Measurements from ENCODE around the gene SOX11. TPM values are rescaled to one million over a fixed set of nuclear protein-coding genes. Genes with fewer than 3 reads are reported as not detected.

SOX11 gene
- total RNA-seq, 1 experiment from 2014 or later = 0.05 TPM

DNA sequence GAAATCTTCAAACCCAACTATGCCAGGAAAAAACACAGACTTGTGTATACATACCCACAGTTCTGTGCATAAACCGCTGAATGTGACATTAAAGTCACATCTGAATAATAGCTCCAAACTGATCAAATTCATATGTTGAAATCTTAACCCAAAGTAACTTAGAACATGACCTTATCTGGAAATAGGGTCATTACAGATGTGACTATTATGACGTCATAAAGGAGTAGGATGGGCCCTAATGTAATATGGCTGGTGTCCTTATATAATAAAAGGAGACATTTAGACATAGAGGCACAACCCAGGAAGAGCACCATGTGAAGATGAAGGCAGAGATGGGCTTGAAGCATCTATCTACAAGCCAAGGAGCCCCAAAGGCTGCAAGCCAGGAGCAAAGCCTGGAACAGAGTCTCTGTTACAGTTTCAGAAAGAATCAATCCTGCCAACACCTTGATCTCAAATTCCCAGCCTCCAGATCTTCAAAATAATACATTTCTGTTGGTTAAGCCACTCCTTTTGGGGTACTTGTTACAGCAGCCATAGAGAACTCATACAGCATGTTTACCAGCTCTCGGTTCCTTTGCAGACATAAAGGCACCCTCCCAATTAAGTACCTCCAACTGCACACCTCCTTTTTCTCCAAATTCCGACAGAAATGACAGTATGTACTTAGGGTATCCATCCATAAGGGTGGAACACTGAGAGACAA, 27.6 kb downstream of the SOX11 start:
- Histone ChIP-seq H3K4me3 (no peak overlapping the region), H3K27me3 (replicated peaks) (no peaks in the 10 kb centered on the region), H3K36me3 (no peaks in the 10 kb centered on the region), H3K27ac (no peak overlapping the region), H3K4me1 (replicated peaks) (no peaks in the 10 kb centered on the region), H3K9me3 (replicated peaks) (no peaks in the 10 kb centered on the region)
- no peak for DNase-seq (ENCODE audit: low read depth in 1 of 2, low spot score in 2 of 2)

DNA sequence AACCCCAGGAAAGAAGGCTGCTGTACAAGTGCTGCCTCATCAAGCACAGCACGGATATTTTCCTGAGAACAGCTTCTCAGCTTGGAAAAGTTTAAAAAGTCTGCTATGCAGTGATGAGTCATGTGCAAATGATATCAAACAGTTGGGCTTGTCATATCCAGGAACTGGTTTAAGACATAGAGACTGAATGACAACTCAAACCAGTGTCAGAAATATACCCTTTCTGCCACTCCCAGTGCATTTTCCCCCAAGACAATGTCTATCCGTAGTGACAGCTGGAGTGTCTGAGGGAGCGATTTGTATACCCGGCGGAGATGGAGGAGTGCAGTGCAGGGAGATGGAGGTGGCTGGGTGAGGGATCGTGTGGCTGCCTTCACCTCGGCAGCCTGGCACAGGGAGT, 28.2 kb downstream of the SOX11 start:
- no peak overlapping the region for H3K27ac ChIP-seq
- no peaks in the 10 kb centered on the region for H3K36me3 ChIP-seq
- no peak overlapping the region for H3K4me3 ChIP-seq
- no peaks in the 10 kb centered on the region; the same call in 1 of the 2 replicates for H3K9me3 ChIP-seq (replicated peaks)
- DNase-seq (ENCODE audit: low read depth in 1 of 2, low spot score in 2 of 2) = no peak
- no peaks in the 10 kb centered on the region for H3K4me1 ChIP-seq (replicated peaks)
- H3K27me3 ChIP-seq (replicated peaks) = no peaks in the 10 kb centered on the region

DNA sequence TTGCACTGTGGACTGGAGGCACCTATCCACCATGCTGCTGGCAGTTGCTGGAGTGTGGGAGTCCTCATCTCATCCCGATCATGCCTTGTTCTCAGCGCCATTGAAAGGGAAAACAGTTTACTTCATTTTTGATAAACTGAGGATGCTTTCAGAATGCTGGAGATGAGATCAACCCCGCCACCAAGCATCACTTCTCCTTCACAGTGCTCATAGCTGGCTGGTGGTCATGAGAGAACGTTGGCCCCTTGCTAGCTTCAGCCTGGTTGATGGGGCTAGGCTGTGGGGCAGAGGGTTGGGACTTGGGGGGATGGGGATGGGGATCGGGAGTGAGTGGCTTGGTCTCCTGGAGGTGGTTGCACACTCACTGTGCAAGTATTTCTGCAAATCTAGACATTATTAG, 30.1 kb downstream of the SOX11 start:
- H3K4me1 ChIP-seq (replicated peaks) = no peaks in the 10 kb centered on the region
- H3K27ac ChIP-seq = no peak overlapping the region
- H3K9me3 ChIP-seq (replicated peaks) = no peaks in the 10 kb centered on the region; the same call in 1 of the 2 replicates
- no peaks in the 10 kb centered on the region for H3K27me3 ChIP-seq (replicated peaks)
- DNase-seq (ENCODE audit: low read depth in 1 of 2, low spot score in 2 of 2) = no peak
- no peaks in the 10 kb centered on the region for H3K36me3 ChIP-seq
- no peak overlapping the region for H3K4me3 ChIP-seq

- no peak for DNase-seq (ENCODE audit: low read depth in 1 of 2, low spot score in 2 of 2)
- no peaks in the 10 kb centered on the region; the same call in 1 of the 2 replicates for H3K9me3 ChIP-seq (replicated peaks)
- H3K27me3 ChIP-seq (replicated peaks) = no peaks in the 10 kb centered on the region
- H3K4me1 ChIP-seq (replicated peaks) = no peaks in the 10 kb centered on the region
- H3K27ac ChIP-seq = no peak overlapping the region
- no peak overlapping the region for H3K4me3 ChIP-seq
- no peaks in the 10 kb centered on the region for H3K36me3 ChIP-seq
Measured at GRCh38 chr2:5723791-5724735, 31.9 kb downstream of the SOX11 start.

- H3K4me1 ChIP-seq (replicated peaks) = no peaks in the 10 kb centered on the region
- H3K27ac ChIP-seq = no peak overlapping the region
- no peaks in the 10 kb centered on the region for H3K36me3 ChIP-seq
- no peaks in the 10 kb centered on the region for H3K27me3 ChIP-seq (replicated peaks)
- no peak for DNase-seq (ENCODE audit: low read depth in 1 of 2, low spot score in 2 of 2)
- no peak overlapping the region for H3K4me3 ChIP-seq
- no peaks in the 10 kb centered on the region; the same call in 1 of the 2 replicates for H3K9me3 ChIP-seq (replicated peaks)
Measured at GRCh38 chr2:5725072-5725471, 32.9 kb downstream of the SOX11 start.

DNA sequence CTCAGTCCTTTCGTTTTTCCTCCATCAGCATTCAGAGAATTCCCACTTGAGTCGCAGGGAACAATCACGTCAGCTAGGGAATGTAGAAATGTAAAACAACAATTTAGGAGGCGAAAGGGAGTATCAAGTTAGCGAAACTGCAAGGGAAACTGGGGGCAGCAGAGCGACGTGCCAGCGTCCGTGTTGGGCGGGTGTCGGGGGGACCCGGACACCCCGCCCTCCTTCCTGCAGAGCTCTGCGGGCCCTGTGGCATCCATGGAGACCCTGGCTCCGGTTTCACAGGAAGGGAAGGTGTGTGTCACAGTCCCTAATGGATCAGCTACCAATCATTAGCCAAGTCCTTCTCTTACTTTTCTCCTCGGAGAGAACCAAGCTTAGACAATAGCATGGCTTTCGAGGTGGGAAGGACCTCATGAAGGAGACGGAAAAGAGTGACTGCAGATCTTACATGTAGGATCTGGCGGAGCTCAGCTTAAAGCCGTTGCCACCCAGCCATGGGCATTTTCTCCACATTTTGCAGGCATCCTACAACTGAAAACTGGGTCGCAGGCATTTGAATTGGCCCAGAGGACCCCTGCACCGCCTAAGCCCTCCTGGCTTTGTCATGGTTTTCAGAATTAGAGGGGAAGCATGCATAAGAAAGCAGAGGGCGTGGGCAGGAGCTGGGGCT, 33.7 kb downstream of the SOX11 start:
- Histone ChIP-seq H3K27me3 (replicated peaks) (no peaks in the 10 kb centered on the region), H3K4me1 (replicated peaks) (no peaks in the 10 kb centered on the region), H3K4me3 (no peak overlapping the region), H3K36me3 (no peaks in the 10 kb centered on the region), H3K9me3 (replicated peaks) (no peaks in the 10 kb centered on the region; the same call in 1 of the 2 replicates), H3K27ac (no peak overlapping the region)
- no peak for DNase-seq (ENCODE audit: low read depth in 1 of 2, low spot score in 2 of 2)

- no peak overlapping the region for H3K4me3 ChIP-seq
- DNase-seq (ENCODE audit: low read depth in 1 of 2, low spot score in 2 of 2) = no peak
- no peaks in the 10 kb centered on the region for H3K27me3 ChIP-seq (replicated peaks)
- no peaks in the 10 kb centered on the region; the same call in 1 of the 2 replicates for H3K9me3 ChIP-seq (replicated peaks)
- H3K36me3 ChIP-seq = no peaks in the 10 kb centered on the region
- H3K4me1 ChIP-seq (replicated peaks) = no peaks in the 10 kb centered on the region
- H3K27ac ChIP-seq = no peak overlapping the region
Measured at GRCh38 chr2:5727235-5727634, 35.1 kb downstream of the SOX11 start.

DNA sequence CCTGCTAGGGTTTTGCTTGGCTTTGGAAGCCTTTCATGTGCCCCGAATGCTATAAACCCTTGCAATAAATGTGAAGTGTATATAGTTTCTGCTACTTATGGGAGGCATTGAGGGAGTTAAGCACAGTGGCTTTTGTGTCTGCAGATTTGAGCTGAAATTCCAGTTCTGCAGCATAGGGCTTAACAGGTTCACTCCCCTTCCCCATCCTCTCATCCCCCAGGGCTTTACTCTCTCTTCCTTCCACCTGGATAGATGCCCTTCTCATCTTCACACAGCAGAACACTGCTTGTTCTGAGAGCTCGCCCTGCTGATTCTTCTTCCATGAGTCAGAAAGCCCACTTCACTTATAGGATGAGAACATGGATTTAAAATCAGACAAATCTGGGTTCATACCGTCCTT, 37.2 kb downstream of the SOX11 start:
- DNase-seq (ENCODE audit: low read depth in 1 of 2, low spot score in 2 of 2) = no peak
- H3K9me3 ChIP-seq (replicated peaks) = no peaks in the 10 kb centered on the region; the same call in 1 of the 2 replicates
- H3K4me1 ChIP-seq (replicated peaks) = no peaks in the 10 kb centered on the region
- H3K4me3 ChIP-seq = no peak overlapping the region
- H3K36me3 ChIP-seq = no peaks in the 10 kb centered on the region
- no peaks in the 10 kb centered on the region for H3K27me3 ChIP-seq (replicated peaks)
- H3K27ac ChIP-seq = no peak overlapping the region

DNA sequence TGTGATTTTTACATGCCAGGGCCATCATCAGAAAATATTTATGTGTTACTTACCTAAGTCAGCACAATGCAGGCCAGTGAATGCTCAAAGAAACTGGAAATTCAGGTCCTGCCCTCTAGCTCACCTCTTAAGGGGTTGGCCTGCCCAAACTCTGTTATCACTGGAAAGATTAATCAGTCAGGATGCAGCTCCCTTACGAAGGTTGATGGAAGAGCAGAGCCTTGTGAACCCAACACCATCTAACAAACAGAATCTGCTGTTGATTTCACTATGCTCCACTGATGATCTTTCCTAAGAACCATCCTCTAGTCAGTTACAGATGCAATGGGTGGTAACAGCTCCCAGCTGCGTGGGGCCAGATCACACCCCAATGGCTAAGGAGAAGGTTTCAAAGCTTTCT, 38.2 kb downstream of the SOX11 start:
- Histone ChIP-seq H3K27ac (no peak overlapping the region), H3K36me3 (no peaks in the 10 kb centered on the region), H3K4me3 (no peak overlapping the region), H3K4me1 (replicated peaks) (no peaks in the 10 kb centered on the region), H3K9me3 (replicated peaks) (no peaks in the 10 kb centered on the region; the same call in 1 of the 2 replicates), H3K27me3 (replicated peaks) (no peaks in the 10 kb centered on the region)
- DNase-seq (ENCODE audit: low read depth in 1 of 2, low spot score in 2 of 2) = no peak

DNA sequence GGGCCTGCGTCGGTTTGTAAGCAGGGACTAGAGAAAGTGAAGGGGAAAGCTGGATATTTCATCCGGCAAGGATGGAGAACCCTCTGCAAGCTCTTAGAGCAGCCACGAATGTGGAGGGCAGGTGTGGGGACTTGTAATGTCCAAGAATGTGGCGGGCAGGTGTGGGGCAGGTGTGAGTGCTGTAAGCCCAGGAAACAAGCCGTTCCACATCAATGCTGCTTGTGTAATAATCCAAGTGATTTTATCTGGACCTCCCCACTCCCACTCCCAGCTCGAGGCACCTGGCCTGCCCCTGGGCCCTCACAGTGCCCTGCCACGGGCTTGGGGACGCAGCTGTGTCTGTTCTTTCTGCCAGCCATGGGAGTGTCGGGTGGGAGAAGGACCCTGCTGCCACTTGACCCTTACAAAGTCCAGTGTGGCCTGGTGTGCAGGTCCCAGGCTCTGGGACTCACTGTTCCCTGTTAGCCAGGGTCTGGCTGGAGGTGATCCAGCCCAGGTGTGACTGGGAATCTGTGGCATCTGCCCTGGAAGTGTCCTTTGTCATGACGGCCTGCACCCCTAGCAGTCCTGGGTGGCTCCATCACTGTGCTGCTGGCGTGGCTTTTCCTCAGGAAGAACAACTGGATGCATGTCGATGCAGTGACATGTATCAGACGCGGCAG, 42.8 kb downstream of the SOX11 start:
- no peak for DNase-seq (ENCODE audit: low read depth in 1 of 2, low spot score in 2 of 2)
- Histone ChIP-seq H3K36me3 (no peaks in the 10 kb centered on the region), H3K27ac (no peak overlapping the region)

GRCh38 chr2:5735521-5735861, 43.3 kb downstream of the SOX11 start:
- no peaks in the 10 kb centered on the region for H3K4me1 ChIP-seq (replicated peaks)
- H3K4me3 ChIP-seq = no peak overlapping the region
- no peak overlapping the region for H3K27ac ChIP-seq
- H3K27me3 ChIP-seq (replicated peaks) = no peaks in the 10 kb centered on the region
- DNase-seq (ENCODE audit: low read depth in 1 of 2, low spot score in 2 of 2) = no peak
- 0 out of 2 replicates have a peak, but pooled peaks cover 4% of the 10 kb centered on the region for H3K9me3 ChIP-seq (replicated peaks)
- H3K36me3 ChIP-seq = no peaks in the 10 kb centered on the region

More for the DNA sequence above, 42.8 kb downstream of the SOX11 start:
- 0 out of 2 replicates have a peak, but pooled peaks cover 4% of the 10 kb centered on the region for H3K9me3 ChIP-seq (replicated peaks)
- H3K27me3 ChIP-seq (replicated peaks) = no peaks in the 10 kb centered on the region
- no peak overlapping the region for H3K4me3 ChIP-seq
- H3K4me1 ChIP-seq (replicated peaks) = no peaks in the 10 kb centered on the region

DNA sequence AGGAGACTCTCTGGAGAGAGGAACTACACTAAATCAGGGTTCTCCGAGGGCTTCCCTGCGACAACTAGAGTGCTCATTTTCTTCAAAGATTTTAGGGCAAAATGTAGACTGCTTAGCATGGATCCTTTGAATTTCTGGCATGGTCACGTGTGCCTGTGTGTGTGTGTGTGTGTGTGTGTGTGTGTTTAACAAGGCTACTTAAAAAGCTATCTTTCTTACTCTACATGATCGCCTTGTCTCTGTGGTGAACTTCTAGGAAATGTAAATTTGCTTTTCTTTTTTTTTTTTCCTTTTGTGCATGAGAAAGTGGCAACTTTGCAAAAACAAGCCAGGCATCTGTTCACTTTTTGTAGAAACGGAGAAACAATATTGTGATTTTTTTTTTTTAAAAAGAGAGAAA, 43.9 kb downstream of the SOX11 start:
- no peak overlapping the region for H3K4me3 ChIP-seq
- H3K4me1 ChIP-seq (replicated peaks) = no peaks in the 10 kb centered on the region
- no peaks in the 10 kb centered on the region for H3K27me3 ChIP-seq (replicated peaks)
- no peaks in the 10 kb centered on the region for H3K36me3 ChIP-seq
- H3K9me3 ChIP-seq (replicated peaks) = 0 out of 2 replicates have a peak, but pooled peaks cover 4% of the 10 kb centered on the region
- H3K27ac ChIP-seq = no peak overlapping the region
- DNase-seq (ENCODE audit: low read depth in 1 of 2, low spot score in 2 of 2) = no peak

- no peak overlapping the region for H3K27ac ChIP-seq
- H3K4me3 ChIP-seq = no peak overlapping the region
- H3K9me3 ChIP-seq (replicated peaks) = peaks cover 4% of the 10 kb centered on the region; the same call in 1 of the 2 replicates
- no peaks in the 10 kb centered on the region for H3K36me3 ChIP-seq
- H3K27me3 ChIP-seq (replicated peaks) = no peaks in the 10 kb centered on the region
- H3K4me1 ChIP-seq (replicated peaks) = no peaks in the 10 kb centered on the region
- no peak for DNase-seq (ENCODE audit: low read depth in 1 of 2, low spot score in 2 of 2)
Measured at GRCh38 chr2:5736886-5737285, 44.7 kb downstream of the SOX11 start.
